K562 (cell line): ENCODE results near the gene PARD3B. TPM values are rescaled to one million over a fixed set of nuclear protein-coding genes. Genes with fewer than 3 reads are reported as not detected.

Source experiments
- ATAC-seq: fragments of 200-7000 bp; cut with Tn5 transposase; 3 replicates; pipeline ENCODE4 v1.9.1; 2020; ENCODE audit warnings: moderate library complexity
- BruUV-seq: library from RNA; stranded (reverse); fragments of 400-500 nt; replicated peaks from 2 replicates; lab custom pipeline; 2021; lab: Mats Ljungman, UMichigan
- CTCF ChIA-PET: fragments of 300-600 bp; formaldehyde crosslinking; extraction: SDS; loops from one replicate; lab custom pipeline; 2021; ENCODE audit warnings: low intra/inter-chr PET ratio; lab: Yijun Ruan, JAX
- POLR2A ChIA-PET: fragments of 300-600, 350-650 bp; sonication (Branson Sonifier 250); formaldehyde crosslinking; extraction: SDS; loops from one replicate; lab custom pipeline; 2021; ENCODE audit warnings: antibody characterized with exemption, inconsistent platforms; lab: Yijun Ruan, JAX
- DNase-seq, 4 experiments: peaks; one replicate each; pipeline versions ENCODE4 v3.0.0 to v3.0.0-alpha.2; 2011 to 2018; ENCODE audit warnings: low spot score in 3 of 4, mixed read lengths in 3 of 4; ENCODE audit errors: extremely low read depth in 1 of 4
- FAIRE-seq: peaks from 2 replicates; lab custom pipeline; 2011; peaks lifted over from hg19 to GRCh38; lab: Jason Lieb, UNC
- H2AFZ ChIP-seq: 2 replicates; pipeline ENCODE4 v1.6.0; 2011; ENCODE audit warnings: low read depth, low read length, control low read depth, inconsistent platforms
- H3K27ac ChIP-seq: fragments of 200-600 bp; 3 replicates; pipeline ENCODE4 v1.8.0; 2011; ENCODE audit warnings: low read depth, mild to moderate bottlenecking, control low read depth, inconsistent platforms, low read length, moderate library complexity, mixed read lengths; ENCODE audit errors: extremely low read depth
- H3K27me3 ChIP-seq, 2 experiments: fragments of 300-600 bp in 1 of 2; 2 replicates in 1 of 2; 3 replicates in 1 of 2; pipeline versions ENCODE4 v1.6.0 to v1.8.0; 2011; ENCODE audit warnings: inconsistent platforms in 2 of 2, low read length in 2 of 2, mild to moderate bottlenecking in 1 of 2, mixed read lengths in 1 of 2, moderate library complexity in 1 of 2; ENCODE audit not compliant: control insufficient read depth in 2 of 2, insufficient read depth in 2 of 2
- H3K36me3 ChIP-seq: fragments of 300-600 bp; 3 replicates; pipeline ENCODE4 v1.8.0; 2011; ENCODE audit warnings: mild to moderate bottlenecking, low read length, inconsistent platforms; ENCODE audit not compliant: control insufficient read depth, insufficient read depth
- H3K4me1 ChIP-seq, 2 experiments: fragments of 200-600 bp in 1 of 2; replicated peaks in 1 of 2; 2 replicates in 1 of 2; 3 replicates in 1 of 2; pipeline versions ENCODE4 v1.5.1 to v1.8.0; 2011; ENCODE audit warnings: inconsistent platforms in 2 of 2, low read length in 2 of 2, mild to moderate bottlenecking in 1 of 2, mixed read lengths in 1 of 2, moderate library complexity in 1 of 2; ENCODE audit not compliant: control insufficient read depth in 2 of 2, insufficient read depth in 2 of 2
- H3K4me2 ChIP-seq: 2 replicates; pipeline ENCODE4 v1.6.1; 2011; ENCODE audit warnings: low read length, control low read depth, inconsistent platforms, mixed read lengths; ENCODE audit not compliant: insufficient read depth
- H3K4me3 ChIP-seq: fragments of 200-600 bp; sonication (generic), shearing (Covaris generic); 2 replicates; pipeline ENCODE4 v1.5.1; 2016; ENCODE audit warnings: control low read depth, inconsistent platforms
- H3K79me2 ChIP-seq: fragments of 200-600 bp; 3 replicates; pipeline ENCODE4 v1.8.0; 2011; ENCODE audit warnings: low read length, inconsistent platforms; ENCODE audit not compliant: control insufficient read depth, insufficient read depth
- H3K9ac ChIP-seq, 2 experiments: 2 replicates each; pipeline versions ENCODE4 v1.6.0 to v1.6.1; 2011; ENCODE audit warnings: low read depth in 2 of 2, low read length in 2 of 2, control low read depth in 1 of 2, inconsistent platforms in 1 of 2, mild to moderate bottlenecking in 1 of 2, mixed read lengths in 1 of 2; ENCODE audit not compliant: insufficient read depth in 1 of 2
- H3K9me1 ChIP-seq: one replicate; pipeline ENCODE4 v1.6.0; 2011; ENCODE audit warnings: inconsistent platforms, mild to moderate bottlenecking, low read length, moderate library complexity; ENCODE audit not compliant: control insufficient read depth, insufficient read depth
- H3K9me3 ChIP-seq: replicated peaks from 2 replicates; pipeline ENCODE4 v1.5.1; 2011; ENCODE audit warnings: low read depth, low read length, inconsistent platforms; ENCODE audit not compliant: control insufficient read depth, insufficient read depth
- H4K20me1 ChIP-seq: replicated peaks from 2 replicates; pipeline ENCODE4 v1.6.1; 2011; ENCODE audit warnings: low read length, inconsistent platforms, mixed read lengths; ENCODE audit not compliant: control insufficient read depth, insufficient read depth
- ARID1B ChIP-seq: fragments of 450-650 bp; IDR thresholded peaks from 2 replicates; pipeline ENCODE4 v1.6.1; 2016; ENCODE audit warnings: antibody characterized with exemption, mild to moderate bottlenecking, inconsistent platforms
- KLF10 ChIP-seq: fragments of 250-450 bp; sonication (Bioruptor Pico); IDR thresholded peaks from 2 replicates; pipeline ENCODE4 v1.6.1; 2021; ENCODE audit warnings: matching md5 sums
- NELFE ChIP-seq: IDR thresholded peaks from 2 replicates; pipeline ENCODE4 v1.6.1; 2011; ENCODE audit warnings: mild to moderate bottlenecking; ENCODE audit not compliant: insufficient read depth, insufficient read length
- POLR3A ChIP-seq: IDR thresholded peaks from 2 replicates; pipeline ENCODE4 v1.6.1; 2011; ENCODE audit warnings: borderline replicate concordance, mild to moderate bottlenecking, moderate library complexity; ENCODE audit not compliant: insufficient read length, insufficient read depth; ENCODE audit errors: extremely low read depth
- SPI1 ChIP-seq: IDR thresholded peaks from 2 replicates; pipeline ENCODE4 v1.6.1; 2011; ENCODE audit warnings: low read depth, low read length, control low read depth, borderline replicate concordance
- in situ Hi-C: fragments of 300-500 bp; cut with MboI; formaldehyde crosslinking; loops from 4 replicates; pipeline ENCODE4 v1.15.0; 2018; ENCODE audit warnings: inconsistent platforms, mixed read lengths
- intact Hi-C: fragments of 100-400 bp; cut with micrococcal nuclease; formaldehyde crosslinking; loops from 2 replicates; pipeline ENCODE4 v1.14.2; 2022
- polyA plus RNA-seq, 8 experiments: library from polyadenylated mRNA; depleted of rRNA in 4 of 8; stranded (reverse) in 5 of 8; unstranded in 3 of 8; fragments of >200 nt; fragmentation: Nextera tagmentation in 2 of 8; fragmentation: Illumina TruSeq in 1 of 8; extraction: Ambion mirVana in 2 of 8; extraction: Trizol in 1 of 8; gene quantifications; 2 replicates each; pipeline versions ENCODE4 v1.2.1 to v1.2.3, GENCODE V29; 2011 to 2014; ENCODE audit warnings: inconsistent platforms in 1 of 8, missing spikeins in 1 of 8
- total RNA-seq, 7 experiments: library from RNA; depleted of rRNA in 6 of 7; stranded (reverse); fragments of >200 nt in 6 of 7; fragmentation: Illumina TruSeq in 2 of 7; extraction: Trizol in 2 of 7; gene quantifications; 2 replicates each; pipeline versions ENCODE4 v1.2.1 to v1.2.3, GENCODE V29; 2011 to 2021; ENCODE audit warnings: low replicate concordance in 1 of 7

The PARD3B gene
- total and polyA plus RNA-seq, 9 of the 15 experiments (the other 6 are each of a cell fraction or from before 2014, with no cell fraction given): 0.15 to 3.0 (median 1.1) TPM

- Histone ChIP-seq H3K4me1 (no peaks in the 10 kb centered on the region), H3K9me3 (no peaks in the 10 kb centered on the region), H2AFZ (no peak overlapping the region), H3K9me1 (no peaks in the 10 kb centered on the region), H3K4me3 (no peak overlapping the region), H3K36me3 (no peaks in the 10 kb centered on the region), H3K4me2 (no peak overlapping the region), H3K79me2 (no peaks in the 10 kb centered on the region), H4K20me1 (no peaks in the 10 kb centered on the region), H3K27me3 (no peaks in the 10 kb centered on the region), H3K9ac (no peak overlapping the region), H3K27ac (no peak overlapping the region)
- TF ChIP-seq NELFE (no peak), POLR3A (no peak), KLF10 (CRISPR knock-in tag) (no peak)
- FAIRE-seq: no peak
- ChIA-PET POLR2A (no interaction called here), CTCF (no interaction called here)
- intact Hi-C loops (no loop called here), in situ Hi-C loops (no loop called here)
- DNase-seq: no peak
- no peak for ATAC-seq
- no TSS peak for BruUV-seq
Measured at GRCh38 chr2:204647626-204648025, 102.4 kb downstream of the PARD3B start.

GRCh38 chr2:204650611-204651010 lies 105.3 kb downstream of the PARD3B start:
- CTCF ChIA-PET: no interaction called here
- no peaks in the 10 kb centered on the region for H3K9me3 ChIP-seq
- H3K27me3 ChIP-seq: no peaks in the 10 kb centered on the region
- POLR2A ChIA-PET: no interaction called here
- H3K4me2 ChIP-seq: no peak overlapping the region
- BruUV-seq: no TSS peak
- no peaks in the 10 kb centered on the region for H3K36me3 ChIP-seq
- no peak overlapping the region for H3K27ac ChIP-seq
- intact Hi-C loops: no loop called here
- TF ChIP-seq ARID1B (no peak), SPI1 (peak; percentile 13; the same call in 1 of the 2 replicates)
- TF ChIP-seq, all 486 proteins: peak for 1
- Histone ChIP-seq H3K9ac (no peak overlapping the region), H4K20me1 (no peaks in the 10 kb centered on the region), H3K9me1 (no peaks in the 10 kb centered on the region), H2AFZ (no peak overlapping the region), H3K4me3 (no peak overlapping the region), H3K79me2 (no peaks in the 10 kb centered on the region), H3K4me1 (no peaks in the 10 kb centered on the region)
- DNase-seq (no peak), ATAC-seq (no peak), FAIRE-seq (no peak)
- in situ Hi-C loops: no loop called here
